SH-SY5Y (cell line): ENCODE data around the gene MAPK8IP3.

Source experiments
- GATA2 ChIP-seq: IDR thresholded peaks from 2 replicates; pipeline ENCODE4 v1.6.1; 2011; ENCODE audit warnings: mild to moderate bottlenecking, low read depth, low read length
- GATA3 ChIP-seq: IDR thresholded peaks from 2 replicates; pipeline ENCODE4 v1.6.1; 2011; ENCODE audit warnings: low read depth, mild to moderate bottlenecking, low read length, moderate library complexity

GRCh38 chr16:1713331-1713730 lies 7.3 kb downstream of the MAPK8IP3 start:
- TF ChIP-seq GATA2, result no peak
- TF ChIP-seq GATA3, result no peak
